Tibial artery (tissue), 4 donors: ENCODE data around the gene PNPLA1.
A peak's percentile ranks its signal among the peaks of the same experiment; 100 is the strongest.

Experiments used
- DNase-seq, 2 donors: peaks; one replicate each; pipeline ENCODE4 v3.0.0-alpha.2; 2019
- H3K27ac ChIP-seq, 2 donors: fragments of 200-600 bp; sonication (generic) in 1 of 2; 1 replicate in 1 of 2; 2 replicates in 1 of 2; pipeline ENCODE4 v1.5.1; 2018 to 2019; ENCODE audit warnings: mild to moderate bottlenecking in 1 of 2
- H3K27me3 ChIP-seq, 2 donors: fragments of 200-600 bp; sonication (generic) in 1 of 2; one replicate each; pipeline versions ENCODE4 v1.5.1 to v1.6.0; 2016 to 2019
- H3K36me3 ChIP-seq, 3 donors: fragments of 200-600 bp; sonication (generic) in 2 of 3; one replicate each; pipeline ENCODE4 v1.5.1; 2016 to 2019; ENCODE audit warnings: mild to moderate bottlenecking in 2 of 3
- H3K4me1 ChIP-seq, 4 donors: fragments of 200-600 bp; sonication (generic) in 2 of 4; 1 replicate in 3 of 4; 2 replicates in 1 of 4; pipeline ENCODE4 v1.5.1; 2016 to 2019
- H3K4me3 ChIP-seq, 2 donors: fragments of 200-600 bp; sonication (generic) in 1 of 2; 1 replicate in 1 of 2; 2 replicates in 1 of 2; pipeline ENCODE4 v1.5.1; 2018 to 2019; ENCODE audit warnings: mild to moderate bottlenecking in 2 of 2
- H3K9me3 ChIP-seq, 3 donors: fragments of 200-600 bp; sonication (generic) in 1 of 3; one replicate each; pipeline ENCODE4 v1.5.1; 2016 to 2019
- CTCF ChIP-seq, 2 experiments: fragments of 200-600 bp in 1 of 2; fragments of 450-650 bp in 1 of 2; IDR thresholded peaks; one replicate each; pipeline ENCODE4 v1.5.1; 2017 to 2019; ENCODE audit warnings: antibody characterized with exemption in 2 of 2, mild to moderate bottlenecking in 1 of 2, moderate library complexity in 1 of 2
- intact Hi-C: fragments of 100-400 bp; cut with DNase I; formaldehyde crosslinking; loops from one replicate; pipeline ENCODE4 v1.15.0; 2023; ENCODE audit warnings: low total_unique reads

Gene PNPLA1

GRCh38 chr6:36333171-36333895 lies 63.5 kb downstream of the PNPLA1 start:
- H3K27me3 ChIP-seq = peaks cover 0 to 44% of the 10 kb centered on the region in 2 donors
- no peaks in the 10 kb centered on the region for H3K36me3 ChIP-seq
- no peak for TF ChIP-seq CTCF (IDR thresholded peaks at IDR 0.05)
- no peaks in the 10 kb centered on the region for H3K9me3 ChIP-seq
- intact Hi-C loops = no loop called here
- no peak for DNase-seq
- H3K27ac ChIP-seq = no peak overlapping the region
- H3K4me3 ChIP-seq = no peak overlapping the region
- no peaks in the 10 kb centered on the region for H3K4me1 ChIP-seq

- TF ChIP-seq CTCF (IDR thresholded peaks at IDR 0.05) = no peak
- no peak overlapping the region for H3K27ac ChIP-seq
Observed at GRCh38 chr6:36333931-36334725, 64.3 kb downstream of the PNPLA1 start.

GRCh38 chr6:36334832-36335459 lies 65.1 kb downstream of the PNPLA1 start:
- Histone ChIP-seq H3K4me3 (no peak overlapping the region), H3K27ac (no peak overlapping the region), H3K27me3 (peaks cover 0 to 40% of the 10 kb centered on the region in 2 donors), H3K9me3 (no peaks in the 10 kb centered on the region), H3K4me1 (no peaks in the 10 kb centered on the region), H3K36me3 (no peaks in the 10 kb centered on the region)
- peak; percentile 4 to 29 for DNase-seq
- TF ChIP-seq CTCF (IDR thresholded peaks at IDR 0.05) = no peak
- intact Hi-C loops = no loop called here

More at GRCh38 chr6:36333931-36334725, 64.3 kb downstream of the PNPLA1 start:
- no peak overlapping the region for H3K4me3 ChIP-seq
- peaks cover 0 to 44% of the 10 kb centered on the region in 2 donors for H3K27me3 ChIP-seq
- peak; percentile 22 to 42 for DNase-seq
- no peaks in the 10 kb centered on the region for H3K36me3 ChIP-seq
- H3K9me3 ChIP-seq = no peaks in the 10 kb centered on the region
- H3K4me1 ChIP-seq = no peaks in the 10 kb centered on the region
- intact Hi-C loops = no loop called here

GRCh38 chr6:36335465-36336207 lies 65.8 kb downstream of the PNPLA1 start:
- Histone ChIP-seq H3K27me3 (peaks cover 0 to 33% of the 10 kb centered on the region in 2 donors), H3K4me1 (peaks cover 0 to 3% (median 1%) of the 10 kb centered on the region in 4 donors), H3K9me3 (no peaks in the 10 kb centered on the region), H3K36me3 (no peaks in the 10 kb centered on the region), H3K4me3 (no peak overlapping the region), H3K27ac (no peak overlapping the region)
- intact Hi-C loops = no loop called here
- DNase-seq = peak; percentile 3 to 19
- TF ChIP-seq CTCF (IDR thresholded peaks at IDR 0.05) = no peak

GRCh38 chr6:36336208-36336710 lies 66.4 kb downstream of the PNPLA1 start:
- peak in 1 of 2 donors; percentile 0 for DNase-seq
- Histone ChIP-seq H3K4me1 (peaks cover 0 to 10% (median 4%) of the 10 kb centered on the region in 4 donors), H3K9me3 (no peaks in the 10 kb centered on the region), H3K4me3 (no peak overlapping the region), H3K27me3 (peaks cover 0 to 33% of the 10 kb centered on the region in 2 donors), H3K36me3 (no peaks in the 10 kb centered on the region), H3K27ac (no peak overlapping the region)
- intact Hi-C loops = no loop called here
- TF ChIP-seq CTCF (IDR thresholded peaks at IDR 0.05) = no peak
